PFSK-1 (cell line): Measurements from ENCODE around the gene PLXDC2.

Experiments
- FOXP2 ChIP-seq: optimal IDR thresholded peaks from 2 replicates; pipeline ENCODE3; 2011; ENCODE audit warnings: borderline replicate concordance, control low read depth, inconsistent platforms; ENCODE audit not compliant: insufficient read depth; ENCODE audit errors: extremely low read length, extremely low read depth
- POLR2AphosphoS5 ChIP-seq: IDR thresholded peaks from 2 replicates; pipeline ENCODE4 v1.6.1; 2012; ENCODE audit warnings: low read depth, mild to moderate bottlenecking, control low read depth, low read length, moderate library complexity
- REST ChIP-seq, 2 experiments: IDR thresholded peaks; 2 replicates each; pipeline versions ENCODE4 v1.6.1 to v1.8.0; 2011 to 2012; ENCODE audit warnings: low read depth in 2 of 2, low read length in 2 of 2, control low read depth in 1 of 2, inconsistent platforms in 1 of 2, mild to moderate bottlenecking in 1 of 2, moderate library complexity in 1 of 2; ENCODE audit not compliant: insufficient read depth in 1 of 2
- SIN3A ChIP-seq: IDR thresholded peaks from 2 replicates; pipeline ENCODE4 v1.6.1; 2012; ENCODE audit warnings: mild to moderate bottlenecking, low read length, moderate library complexity, borderline replicate concordance; ENCODE audit not compliant: insufficient read depth
- TAF1 ChIP-seq: IDR thresholded peaks from 2 replicates; pipeline ENCODE4 v1.6.1; 2012; ENCODE audit warnings: low read length, control low read depth, borderline replicate concordance; ENCODE audit not compliant: insufficient read depth

The PLXDC2 gene

GRCh38 chr10:20156511-20156910 lies 340.3 kb downstream of the PLXDC2 start:
- TF ChIP-seq SIN3A (no peak), REST (IDR thresholded peaks at IDR 0.05; ENCODE audit: insufficient read depth in 1 of 2, low read depth in 2 of 2, low read length in 2 of 2) (no peak), POLR2AphosphoS5 (no peak), FOXP2 (no peak), TAF1 (no peak)

- TF ChIP-seq FOXP2 (no peak), REST (IDR thresholded peaks at IDR 0.05; ENCODE audit: insufficient read depth in 1 of 2, low read depth in 2 of 2, low read length in 2 of 2) (no peak), POLR2AphosphoS5 (no peak), SIN3A (no peak), TAF1 (no peak)
Observed at GRCh38 chr10:20157314-20157713, 341.1 kb downstream of the PLXDC2 start.

DNA sequence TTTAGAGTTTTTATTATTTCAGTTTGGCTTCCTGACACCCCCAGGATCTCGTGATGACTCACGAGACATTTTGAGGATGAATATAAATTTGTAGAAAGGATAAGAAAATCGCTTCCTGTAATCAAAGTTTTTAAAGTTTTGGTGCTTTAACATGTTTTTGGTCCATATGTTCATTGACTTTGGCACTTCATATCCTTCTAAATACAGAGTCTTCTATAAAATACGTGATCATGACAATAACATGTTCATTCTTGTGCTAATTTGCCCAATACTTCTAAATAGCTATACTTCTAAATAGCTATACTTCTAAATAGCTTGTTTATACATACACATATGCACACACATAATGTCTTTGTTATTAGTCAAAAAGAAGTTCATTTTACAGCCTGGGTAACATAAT lies 341.9 kb downstream of the PLXDC2 start:
- TF ChIP-seq REST (IDR thresholded peaks at IDR 0.05; ENCODE audit: insufficient read depth in 1 of 2, low read depth in 2 of 2, low read length in 2 of 2): no peak
- TF ChIP-seq FOXP2: no peak
- TF ChIP-seq TAF1: no peak
- no peak for TF ChIP-seq SIN3A
- no peak for TF ChIP-seq POLR2AphosphoS5

DNA sequence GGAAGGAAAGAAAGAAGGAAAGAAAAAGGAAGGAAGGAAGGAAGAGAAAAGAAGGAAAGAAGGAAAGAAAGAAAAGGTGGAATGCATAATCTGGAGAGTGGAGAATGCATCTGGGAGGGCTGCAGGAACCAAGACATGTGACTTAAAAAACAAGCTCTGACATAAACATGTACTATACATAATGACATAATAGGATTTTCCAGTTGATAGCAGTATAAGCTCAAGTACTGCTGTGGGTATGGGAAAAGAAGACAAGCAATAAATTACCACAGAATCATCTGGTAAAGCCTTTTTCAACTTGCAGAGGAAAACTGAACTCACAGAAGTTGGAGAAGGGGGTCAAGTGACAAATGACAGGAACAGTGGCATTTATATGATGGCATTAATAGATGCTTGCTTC lies 345.9 kb downstream of the PLXDC2 start:
- no peak for TF ChIP-seq POLR2AphosphoS5
- TF ChIP-seq SIN3A: no peak
- no peak for TF ChIP-seq TAF1
- TF ChIP-seq REST (IDR thresholded peaks at IDR 0.05; ENCODE audit: insufficient read depth in 1 of 2, low read depth in 2 of 2, low read length in 2 of 2): no peak
- TF ChIP-seq FOXP2: no peak

- no peak for TF ChIP-seq REST (IDR thresholded peaks at IDR 0.05; ENCODE audit: insufficient read depth in 1 of 2, low read depth in 2 of 2, low read length in 2 of 2)
- TF ChIP-seq FOXP2: no peak
- no peak for TF ChIP-seq SIN3A
- no peak for TF ChIP-seq POLR2AphosphoS5
- TF ChIP-seq TAF1: no peak
Observed at GRCh38 chr10:20166096-20166675, 350.0 kb downstream of the PLXDC2 start.
